ENCODE measurements around the gene HLA-F.

Gene HLA-F

DNA sequence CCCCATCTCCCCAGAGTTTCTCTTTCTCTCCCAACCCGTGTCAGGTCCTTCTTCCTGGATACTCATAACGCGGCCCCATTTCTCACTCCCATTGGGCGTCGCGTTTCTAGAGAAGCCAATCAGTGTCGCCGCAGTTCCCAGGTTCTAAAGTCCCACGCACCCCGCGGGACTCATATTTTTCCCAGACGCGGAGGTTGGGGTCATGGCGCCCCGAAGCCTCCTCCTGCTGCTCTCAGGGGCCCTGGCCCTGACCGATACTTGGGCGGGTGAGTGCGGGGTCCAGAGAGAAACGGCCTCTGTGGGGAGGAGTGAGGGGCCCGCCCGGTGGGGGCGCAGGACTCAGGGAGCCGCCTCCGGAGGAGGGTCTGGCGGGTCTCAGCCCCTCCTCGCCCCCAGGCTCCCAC is at the start of gene HLA-F:
Gene HLA-F, plus strand, starts transcription at position 173 of the 404 bp plus-strand sequence. Its CDS starts 30 bp downstream, at position 203.
- DNase-seq (ENCODE audit: low spot score): peak; percentile 95

DNA sequence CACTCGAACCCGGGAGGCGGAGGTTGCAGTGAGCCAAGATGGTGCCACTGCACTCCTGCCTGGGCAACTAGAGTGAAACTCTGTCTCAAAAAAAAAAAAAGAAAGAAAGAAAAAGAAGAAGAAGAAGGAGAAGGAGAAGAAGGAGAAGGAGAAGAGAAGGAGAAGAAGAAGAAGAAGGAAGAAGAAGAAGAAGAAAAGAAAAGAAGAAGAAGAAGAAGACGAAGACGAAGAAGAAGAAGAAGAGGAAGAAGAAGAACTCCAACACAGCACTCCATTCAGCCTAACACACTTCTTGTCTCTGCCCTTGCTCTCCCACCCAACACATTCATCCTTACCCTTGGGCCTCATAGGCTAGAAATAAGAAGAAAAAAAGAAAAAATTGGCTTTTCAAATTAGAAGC is 49.2 kb upstream of the HLA-F start:
- DNase-seq (ENCODE audit: low spot score): no peak

DNA sequence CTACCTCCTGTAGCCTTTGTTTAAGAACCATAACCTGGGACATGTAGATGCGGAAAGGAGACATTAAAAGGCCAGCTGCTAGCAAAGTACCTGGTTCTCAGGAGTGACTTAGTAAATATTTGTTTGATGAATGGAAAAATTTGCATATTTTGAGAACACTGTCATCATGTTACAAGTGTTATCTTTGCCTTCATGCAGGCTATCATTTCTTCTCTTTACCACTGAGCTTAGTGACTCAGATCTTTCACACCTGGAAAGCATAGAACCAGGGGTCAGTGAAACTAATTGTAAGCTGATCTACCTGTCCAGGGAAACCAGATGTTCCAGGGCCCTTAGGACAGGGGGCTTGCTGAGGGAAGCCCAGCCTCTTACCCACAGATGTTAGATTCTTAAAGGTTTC is 47.7 kb upstream of the HLA-F start:
- no peak for DNase-seq (ENCODE audit: low spot score)

DNA sequence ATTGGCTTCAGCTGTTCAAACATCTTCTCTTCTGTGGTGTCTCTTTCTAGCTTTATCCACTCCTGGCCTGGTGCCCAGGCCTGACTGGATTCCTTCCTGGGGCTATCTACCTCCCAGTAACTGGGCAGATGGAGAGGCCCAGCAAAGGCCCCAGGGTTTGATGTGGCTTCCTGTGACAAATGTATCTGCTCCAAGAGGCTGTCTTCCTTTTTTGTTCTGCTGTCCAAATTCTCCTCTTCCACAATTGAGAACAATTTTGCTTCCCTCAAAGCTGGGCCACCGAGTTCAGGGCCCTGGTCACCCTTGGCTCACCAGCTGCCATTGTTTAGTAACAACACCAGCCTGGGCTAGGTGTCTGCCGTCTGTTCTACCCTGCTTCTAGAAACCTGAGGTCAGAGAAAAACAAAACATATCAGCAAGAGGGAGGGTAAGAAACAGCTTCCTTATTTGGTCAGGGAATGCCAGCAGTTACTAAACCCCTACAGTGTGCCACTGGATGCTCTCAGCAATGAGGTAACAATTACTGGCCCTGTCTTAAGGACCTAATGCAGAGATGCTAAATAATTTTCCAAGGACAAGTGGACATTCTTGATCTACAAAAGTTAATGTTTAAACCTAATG is 46.1 kb upstream of the HLA-F start:
- no peak for DNase-seq (ENCODE audit: low spot score)

DNA sequence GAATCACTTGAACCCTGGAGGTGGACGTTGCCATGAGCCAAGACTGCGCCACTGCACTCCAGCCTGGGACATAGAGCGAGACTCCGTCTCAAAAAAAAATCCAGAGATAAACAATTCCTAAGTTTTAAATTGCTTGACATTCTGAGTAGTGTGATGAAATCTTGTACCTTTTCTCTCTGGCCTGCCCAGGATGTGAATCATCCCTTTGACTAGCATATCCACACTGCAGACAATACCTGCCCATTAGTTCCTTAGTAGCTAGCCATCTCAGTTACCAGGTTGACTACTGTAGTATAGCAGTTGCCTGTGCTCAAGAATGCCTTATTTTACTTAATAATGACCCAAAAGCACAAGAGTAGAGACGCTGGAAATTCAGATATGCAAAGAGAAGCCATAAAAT is 45.1 kb upstream of the HLA-F start:
- no peak for DNase-seq (ENCODE audit: low spot score)

DNA sequence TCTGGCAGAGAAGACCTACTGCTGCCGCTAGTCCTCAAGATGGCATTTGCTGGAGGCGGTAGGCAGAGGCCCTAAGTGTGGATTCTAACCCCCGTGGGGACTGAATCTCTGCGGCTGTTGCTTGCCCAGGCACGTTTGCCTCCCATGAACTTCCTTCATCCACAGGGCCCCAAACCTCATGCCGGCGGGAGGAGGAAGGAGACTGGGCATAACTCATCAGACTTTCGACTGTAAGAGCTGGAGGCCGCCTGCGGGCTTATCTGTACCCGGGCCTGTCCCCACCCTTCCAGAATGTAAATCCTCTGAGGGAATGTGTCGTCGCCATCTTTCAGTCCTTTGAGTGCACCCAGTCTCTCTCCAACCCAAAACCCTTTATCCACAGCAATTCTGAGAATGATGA is 43.3 kb upstream of the HLA-F start:
- DNase-seq (ENCODE audit: low spot score): no peak

DNA sequence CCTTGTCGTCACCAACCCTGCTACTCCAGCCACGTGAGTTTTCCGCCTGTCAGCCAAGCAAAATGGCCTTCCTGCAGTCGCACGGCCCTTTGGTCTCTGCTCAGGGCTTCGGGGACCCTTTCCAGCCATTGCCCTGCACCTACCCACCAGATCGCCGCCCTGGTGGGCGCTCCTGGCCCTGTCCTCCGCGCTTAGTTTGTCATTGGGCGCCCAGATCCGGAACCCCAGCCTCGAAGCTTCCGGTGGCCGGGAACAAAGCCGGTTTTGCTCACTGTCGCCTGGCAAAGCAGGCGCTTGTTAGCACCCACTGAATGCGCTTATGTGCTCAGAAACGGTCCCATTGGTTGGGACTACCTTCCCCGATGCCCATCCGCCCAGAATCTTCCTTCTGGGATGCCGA is 42.8 kb upstream of the HLA-F start:
- DNase-seq (ENCODE audit: low spot score): no peak

DNA sequence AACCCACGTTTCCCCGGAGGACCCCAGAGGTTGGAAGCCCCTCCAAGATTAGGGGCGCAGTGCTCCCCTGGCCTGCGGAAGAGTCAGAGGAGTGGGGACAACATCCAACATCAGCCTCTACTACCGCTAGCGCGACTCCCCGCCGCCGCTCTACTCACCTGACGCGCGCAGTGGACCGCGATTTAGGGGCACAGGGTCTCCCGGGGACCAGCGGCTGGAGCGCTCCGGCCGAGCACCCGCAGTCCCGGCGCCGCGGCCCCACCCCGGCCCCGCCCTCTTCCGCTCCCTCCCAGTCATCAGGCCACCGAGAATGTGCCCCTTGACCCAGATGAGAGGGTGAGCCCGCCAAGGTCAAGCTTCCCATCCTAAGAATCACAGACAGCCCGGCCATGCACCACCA is 42.3 kb upstream of the HLA-F start, which contains the start of gene ZFP57:
Gene ZFP57, minus strand, starts transcription at position 249 of the 400 bp plus-strand sequence. CDS start 4,149 bp downstream, outside the sequence.
- no peak for DNase-seq (ENCODE audit: low spot score)

DNA sequence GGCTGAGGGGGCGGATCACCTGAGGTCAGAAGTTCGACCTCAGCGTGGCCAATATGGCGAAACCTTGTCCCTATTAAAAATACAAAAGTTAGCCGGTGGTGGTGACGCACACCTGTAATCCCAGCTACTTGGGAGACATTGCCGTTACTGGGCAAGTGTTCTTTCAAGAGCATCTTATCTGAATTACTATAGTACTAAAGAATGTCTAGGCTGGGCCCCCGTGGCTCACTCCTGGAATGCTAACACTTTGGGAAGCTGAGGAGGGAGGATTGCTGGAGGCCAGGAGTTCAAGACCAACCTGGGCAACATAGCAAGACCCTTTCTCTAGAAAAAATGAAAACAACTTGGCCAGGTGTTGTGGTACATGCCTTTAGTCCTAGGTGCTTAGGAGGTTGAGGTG is 41.4 kb upstream of the HLA-F start:
- no peak for DNase-seq (ENCODE audit: low spot score)

DNA sequence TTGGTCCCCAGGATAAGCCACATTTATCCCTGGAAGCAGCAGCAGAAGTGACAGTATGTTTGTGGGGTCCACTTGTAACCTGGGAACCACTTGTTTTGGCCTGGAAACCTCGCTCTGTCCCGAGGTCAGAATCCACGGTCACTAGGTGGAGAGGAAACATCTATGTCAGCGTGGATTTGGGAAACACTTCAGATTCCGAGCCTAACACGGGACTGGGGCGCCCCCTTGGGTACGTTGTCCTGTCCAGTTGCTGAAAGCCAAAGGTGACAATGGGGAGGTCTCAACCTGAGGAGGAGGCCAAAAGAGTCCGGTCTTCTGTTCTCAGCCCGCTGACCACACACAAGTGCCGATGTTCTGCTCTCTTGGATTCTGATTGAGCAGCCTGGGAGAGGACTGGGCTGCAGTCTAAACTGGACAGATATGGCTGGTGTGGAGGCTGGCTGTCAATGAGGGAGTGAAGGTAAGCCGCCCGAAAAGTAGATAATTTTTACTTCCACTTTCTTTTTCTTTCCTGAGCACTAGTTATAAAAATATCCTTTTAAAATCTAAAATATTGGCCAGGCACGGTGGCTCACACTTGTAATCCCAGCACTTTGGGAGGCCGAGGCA is 37.4 kb upstream of the HLA-F start:
- DNase-seq (ENCODE audit: low spot score): no peak

DNA sequence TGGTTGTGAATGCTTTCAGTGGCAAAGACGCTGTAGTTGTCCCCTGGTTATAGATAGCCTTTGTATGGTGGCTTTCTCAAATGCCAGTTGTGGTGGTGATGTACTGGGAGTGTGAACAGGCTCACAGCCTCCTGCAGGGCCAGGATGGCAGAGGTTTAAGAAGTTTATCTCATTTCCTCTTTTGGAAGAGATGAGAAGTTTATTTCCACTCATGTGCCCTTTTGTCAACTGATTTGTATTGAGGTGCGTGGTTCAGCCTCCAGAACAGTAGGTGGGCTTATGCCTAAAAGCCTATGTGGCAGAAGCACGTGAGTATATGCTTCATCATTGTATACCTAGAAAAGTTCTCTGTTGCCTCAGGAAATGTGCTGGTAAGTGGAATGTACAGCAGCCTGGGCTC is 28.6 kb upstream of the HLA-F start:
- no peak for DNase-seq (ENCODE audit: low spot score)

DNA sequence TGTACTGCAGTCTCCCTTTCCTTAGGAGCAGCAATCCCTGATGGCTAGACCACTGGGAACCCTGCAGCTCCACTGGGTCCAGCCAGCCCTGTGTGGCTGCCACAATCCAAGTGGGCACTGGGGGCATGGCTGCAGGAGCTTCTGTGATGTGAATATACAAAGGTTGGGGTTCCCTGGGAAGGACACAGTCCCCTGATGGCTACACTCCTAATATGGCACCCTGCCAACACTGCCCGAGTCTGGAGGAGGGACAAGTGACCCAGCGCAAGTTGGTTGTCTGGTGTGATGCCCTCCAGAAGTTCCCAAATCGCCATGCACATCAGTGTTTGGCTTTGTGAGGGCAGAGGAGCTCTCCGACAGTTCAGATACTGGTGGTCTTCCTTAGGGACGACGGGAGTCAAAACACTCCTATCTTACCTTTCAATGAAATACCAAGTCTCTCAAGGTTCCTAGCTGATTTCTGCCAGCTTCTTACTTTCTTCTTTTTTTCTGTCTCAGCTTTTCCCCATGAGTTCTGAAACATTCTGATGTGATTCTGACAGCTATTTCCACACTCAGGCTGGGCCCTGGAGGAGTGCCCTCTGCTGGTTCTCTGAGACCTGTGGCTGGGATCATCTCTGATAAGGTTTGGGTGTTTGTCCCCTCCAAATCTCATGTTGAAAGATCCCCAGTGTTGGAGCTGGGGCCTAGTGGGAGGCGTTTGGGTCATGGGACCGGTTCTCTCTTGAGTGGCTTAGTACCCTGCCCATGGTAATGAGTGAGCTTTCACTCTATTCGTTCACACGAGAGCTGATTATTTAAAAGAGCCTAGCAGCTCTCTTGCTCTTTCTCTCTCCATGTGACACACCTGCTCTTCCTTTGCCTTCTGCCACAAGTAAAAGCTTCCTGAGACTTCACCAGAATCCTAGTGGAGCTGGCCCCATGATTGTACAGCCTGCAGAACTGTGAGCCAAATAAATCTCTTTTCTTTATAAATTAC is 26.8 kb upstream of the HLA-F start:
- DNase-seq (ENCODE audit: low spot score): no peak

DNA sequence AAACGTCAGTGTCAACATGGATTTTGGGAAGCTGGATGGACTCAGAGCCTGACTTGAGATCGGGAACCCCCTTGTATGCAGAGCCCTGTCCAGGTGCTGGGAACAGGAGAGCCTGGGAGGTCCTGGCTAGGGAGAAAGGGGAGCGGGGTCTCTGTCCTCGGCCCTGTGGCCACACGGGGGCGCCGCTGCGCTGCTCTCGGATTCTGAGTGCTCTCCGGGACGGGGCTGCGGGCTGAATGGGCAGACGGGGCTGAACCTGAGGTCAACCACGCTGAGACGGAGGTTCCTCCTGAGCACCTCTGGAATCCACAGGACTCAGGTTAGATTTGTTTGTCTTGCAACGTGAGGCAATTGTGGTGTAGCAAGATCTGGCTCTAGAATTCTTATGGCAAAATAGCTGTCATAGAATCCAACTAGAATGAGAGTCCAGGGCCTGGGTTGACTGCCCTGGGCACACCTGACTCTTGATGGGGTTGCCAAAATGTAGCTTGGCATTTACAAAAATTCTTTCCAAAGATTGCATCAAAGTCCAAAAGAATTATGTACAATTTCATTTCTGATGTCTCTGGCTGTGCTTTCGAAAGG is 20.6 kb upstream of the HLA-F start:
- peak; percentile 49 for DNase-seq (ENCODE audit: low spot score)

DNA sequence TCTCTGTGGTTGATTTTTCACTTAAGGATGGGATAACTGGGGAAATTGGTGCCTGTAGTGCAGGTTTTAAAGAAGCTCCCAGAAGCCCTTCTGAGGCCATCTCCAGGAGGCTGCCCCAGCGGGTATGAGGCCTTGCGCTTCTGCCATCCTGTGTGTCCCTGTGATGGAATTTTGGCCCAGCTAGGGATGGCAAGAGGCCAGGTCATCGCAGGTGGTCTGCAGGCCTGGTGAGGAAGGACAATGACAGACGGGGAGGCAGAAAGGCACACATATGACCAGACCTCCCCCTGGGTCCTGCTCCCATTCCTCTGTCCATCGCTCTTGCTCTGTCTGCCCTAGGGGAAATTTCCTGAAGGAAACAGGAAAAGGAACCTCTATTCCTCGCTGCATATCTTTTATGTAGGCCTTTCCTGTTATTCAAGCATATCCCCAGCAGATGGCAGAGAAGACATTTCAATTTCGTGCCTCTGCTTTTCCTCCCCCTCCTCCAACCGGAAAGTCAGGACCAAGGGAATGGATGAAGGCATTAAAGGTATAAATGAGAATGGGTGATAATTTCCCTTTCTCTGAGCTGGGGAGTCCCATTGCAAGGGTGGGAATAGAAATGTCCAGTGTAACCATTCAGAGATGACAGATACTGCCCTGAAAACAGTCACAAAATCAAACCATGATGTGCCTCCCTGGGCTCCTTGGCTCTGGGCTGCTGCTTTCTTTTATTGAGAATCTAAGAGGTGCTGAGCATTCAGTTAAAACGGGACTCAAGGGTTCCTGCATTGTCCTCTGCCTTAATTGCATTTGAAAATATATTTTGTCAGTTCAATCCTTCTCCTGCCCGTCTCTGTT is 17.6 kb upstream of the HLA-F start:
- DNase-seq (ENCODE audit: low spot score): peak; percentile 65

DNA sequence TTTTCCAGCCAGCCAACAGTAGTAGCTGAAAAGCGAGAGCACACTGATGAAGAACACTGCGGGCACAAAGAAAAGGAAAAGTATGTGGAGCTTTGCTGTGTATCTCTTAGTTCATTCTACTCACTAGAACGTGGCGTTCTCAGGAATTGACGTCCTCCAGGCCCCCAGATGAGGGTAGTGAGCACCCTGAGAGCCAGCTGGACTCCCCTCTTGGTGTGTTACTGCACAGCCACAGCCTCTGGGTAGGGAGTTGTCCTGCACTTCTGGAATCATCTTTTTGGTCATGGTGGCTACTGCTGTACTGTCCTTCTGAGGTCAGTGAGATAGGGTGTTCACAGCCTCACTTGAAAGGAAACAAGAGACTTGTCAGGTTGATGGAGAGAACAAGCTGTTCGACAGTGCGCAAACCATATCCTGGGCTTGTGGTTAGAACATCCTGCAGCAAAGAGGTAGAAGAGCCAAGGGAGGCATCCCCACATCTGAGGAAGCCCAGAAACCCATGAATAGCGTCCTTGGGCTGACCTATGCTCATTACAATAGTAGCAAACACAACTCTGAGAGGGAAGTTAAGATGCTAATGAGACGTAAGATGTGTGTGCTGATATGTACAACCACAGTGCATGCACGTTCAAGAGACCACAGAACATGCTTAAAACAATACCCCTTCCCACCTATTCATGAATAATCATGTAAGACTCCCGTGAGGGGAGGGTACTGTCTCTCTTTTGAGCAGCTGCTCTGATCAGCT is 14.6 kb upstream of the HLA-F start:
- no peak for DNase-seq (ENCODE audit: low spot score)

DNA sequence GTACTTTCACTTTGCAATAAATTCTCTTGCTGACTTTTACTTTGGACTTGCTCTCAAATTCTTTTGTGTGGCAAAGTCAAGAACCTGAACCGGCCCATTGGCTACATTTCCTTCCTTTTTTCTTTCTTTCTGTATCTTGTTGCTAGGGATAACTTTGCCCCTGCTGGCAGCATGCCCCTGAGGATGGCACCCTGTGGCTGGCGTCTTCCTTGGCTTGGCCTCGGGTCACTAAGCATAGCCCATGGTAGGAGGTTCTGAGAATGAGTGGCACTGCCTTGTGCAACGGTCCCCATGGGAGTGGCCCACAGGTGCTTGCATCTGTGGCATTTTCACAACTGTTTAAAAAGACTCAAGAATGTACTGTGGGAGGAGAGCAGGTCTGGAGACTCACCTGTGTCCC is 14.0 kb upstream of the HLA-F start:
- no peak for DNase-seq (ENCODE audit: low spot score)

DNA sequence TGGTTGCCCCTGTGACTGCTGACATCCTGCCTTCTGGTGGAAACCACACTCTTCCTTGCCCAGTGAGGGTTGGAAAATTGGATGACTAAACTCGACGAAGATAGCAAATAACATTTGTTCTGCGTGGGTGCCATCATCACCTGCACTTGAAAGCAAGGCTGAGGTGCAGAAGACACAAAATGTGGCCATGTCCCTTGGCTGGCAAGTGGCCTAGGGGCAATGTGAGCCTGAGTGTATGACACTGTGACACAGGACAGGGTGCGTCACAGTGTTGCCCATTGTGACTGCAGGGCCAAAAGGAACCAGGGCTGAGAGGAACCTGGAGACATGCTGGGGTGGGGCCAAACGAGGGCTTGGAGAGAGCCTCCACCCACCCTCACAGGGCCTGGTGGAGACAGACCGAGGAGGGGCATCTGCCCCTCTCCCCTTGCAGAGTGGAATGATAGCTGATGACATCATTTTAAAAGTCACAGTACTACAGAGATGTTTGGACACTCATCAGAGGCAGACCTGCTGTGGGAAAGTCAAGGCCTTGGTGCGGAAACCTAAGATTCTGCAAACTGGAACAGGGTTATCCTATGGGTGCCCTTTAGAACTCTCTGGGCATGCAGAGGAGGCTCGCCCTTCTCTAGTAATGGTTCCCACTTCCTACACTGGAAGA is 12.8 kb upstream of the HLA-F start:
- DNase-seq (ENCODE audit: low spot score): no peak

DNA sequence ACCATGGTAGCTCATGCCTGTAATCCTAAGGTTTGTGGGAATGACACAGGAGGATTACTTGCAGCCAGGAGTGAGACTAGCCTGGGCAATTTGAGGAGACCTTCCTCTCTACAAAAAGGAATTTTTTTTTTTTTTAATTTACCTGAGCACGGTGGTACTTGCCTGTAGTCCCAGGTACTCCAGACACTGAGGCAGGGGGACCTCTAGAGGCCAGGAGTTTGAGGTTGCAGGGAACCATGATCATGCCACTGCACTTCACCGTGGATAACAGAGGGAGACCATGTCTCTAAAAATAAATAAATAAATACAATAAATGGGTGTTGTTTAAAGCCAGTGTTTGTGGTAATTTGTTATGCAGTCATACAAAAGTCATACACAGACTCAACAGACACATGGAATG is 2.4 kb upstream of the HLA-F start:
- no peak for DNase-seq (ENCODE audit: low spot score)

DNA sequence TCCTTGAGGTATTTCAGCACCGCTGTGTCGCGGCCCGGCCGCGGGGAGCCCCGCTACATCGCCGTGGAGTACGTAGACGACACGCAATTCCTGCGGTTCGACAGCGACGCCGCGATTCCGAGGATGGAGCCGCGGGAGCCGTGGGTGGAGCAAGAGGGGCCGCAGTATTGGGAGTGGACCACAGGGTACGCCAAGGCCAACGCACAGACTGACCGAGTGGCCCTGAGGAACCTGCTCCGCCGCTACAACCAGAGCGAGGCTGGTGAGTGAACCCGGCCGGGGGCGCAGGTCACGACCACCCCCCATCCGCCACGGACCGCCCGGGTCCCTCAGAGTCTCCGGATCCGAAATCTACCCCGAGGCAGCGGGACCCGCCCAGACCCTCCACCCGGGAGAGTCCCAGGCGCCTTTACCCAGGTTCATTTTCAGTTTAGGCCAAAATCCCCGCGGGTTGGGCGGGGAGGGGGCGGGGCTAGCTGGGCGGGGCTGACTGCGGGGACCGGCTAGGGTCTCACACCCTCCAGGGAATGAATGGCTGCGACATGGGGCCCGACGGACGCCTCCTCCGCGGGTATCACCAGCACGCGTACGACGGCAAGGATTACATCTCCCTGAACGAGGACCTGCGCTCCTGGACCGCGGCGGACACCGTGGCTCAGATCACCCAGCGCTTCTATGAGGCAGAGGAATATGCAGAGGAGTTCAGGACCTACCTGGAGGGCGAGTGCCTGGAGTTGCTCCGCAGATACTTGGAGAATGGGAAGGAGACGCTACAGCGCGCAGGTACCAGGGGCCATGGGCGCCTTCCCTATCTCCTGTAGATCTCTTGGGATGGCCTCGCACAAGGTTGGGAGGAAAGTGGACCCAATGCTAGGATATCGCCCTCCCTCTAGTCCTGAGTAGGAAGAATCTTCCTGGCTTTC is 693 bp downstream of the HLA-F start:
- DNase-seq (ENCODE audit: low spot score): peak; percentile 31
